ENCODE data around the gene ARHGAP18. TPM values are rescaled to one million over a fixed set of nuclear protein-coding genes. Genes with fewer than 3 reads are reported as not detected.

Gene ARHGAP18
- total and polyA plus RNA-seq, 2 of the 13 experiments (the other 11 are each of a cell fraction or from before 2014, with no cell fraction given): 58.2 to 115 TPM

GRCh38 chr6:129707882-129708495, 2.0 kb downstream of the ARHGAP18 start (continued):
- TF ChIP-seq HNF1A (IDR thresholded peaks at IDR 0.05; ENCODE audit: low read depth) (no peak), HNF1A (CRISPR knock-in tag; IDR thresholded peaks at IDR 0.05; ENCODE audit: borderline replicate concordance) (no peak), RARA (CRISPR knock-in tag; IDR thresholded peaks at IDR 0.05) (no peak), ZBTB7B (CRISPR knock-in tag; IDR thresholded peaks at IDR 0.05) (peak; percentile 92), ZNF431 (CRISPR knock-in tag; IDR thresholded peaks at IDR 0.05; ENCODE audit: borderline replicate concordance, low read depth) (no peak), TBP (CRISPR knock-in tag; IDR thresholded peaks at IDR 0.05) (no peak), ZNF510 (CRISPR knock-in tag; IDR thresholded peaks at IDR 0.05; ENCODE audit: low read depth) (0 out of 2 replicates have a peak, but pooled peaks have one; percentile 33), KDM4B (CRISPR knock-in tag; IDR thresholded peaks at IDR 0.05) (0 out of 2 replicates have a peak, but pooled peaks have one; percentile 10), ZNF430 (CRISPR knock-in tag; IDR thresholded peaks at IDR 0.05) (peak; percentile 56; the same call in 1 of the 2 replicates), SIN3B (IDR thresholded peaks at IDR 0.05; ENCODE audit: low read length) (no peak), SIX1 (CRISPR knock-in tag; IDR thresholded peaks at IDR 0.05; ENCODE audit: borderline replicate concordance) (no peak), UBTF (CRISPR knock-in tag; IDR thresholded peaks at IDR 0.05) (peak; percentile 30; the same call in 1 of the 2 replicates), NAIF1 (CRISPR knock-in tag; IDR thresholded peaks at IDR 0.05; ENCODE audit: borderline replicate concordance) (no peak), SPEN (CRISPR knock-in tag; IDR thresholded peaks at IDR 0.05; ENCODE audit: low read depth) (0 out of 2 replicates have a peak, but pooled peaks have one; percentile 38), HMG20A (CRISPR knock-in tag; IDR thresholded peaks at IDR 0.05; ENCODE audit: borderline replicate concordance) (no peak), ZNF354B (CRISPR knock-in tag; IDR thresholded peaks at IDR 0.05) (0 out of 2 replicates have a peak, but pooled peaks have one; percentile 60), PAXIP1 (CRISPR knock-in tag; conservative IDR thresholded peaks at IDR 0.05) (peak; percentile 42), HNRNPL (IDR thresholded peaks at IDR 0.05; ENCODE audit: low read depth, low read length) (0 out of 2 replicates have a peak, but pooled peaks have one; percentile 62), TFAP4 (IDR thresholded peaks at IDR 0.05; ENCODE audit: borderline replicate concordance, low read depth) (0 out of 2 replicates have a peak, but pooled peaks have one; percentile 17), GATAD1 (CRISPR knock-in tag; IDR thresholded peaks at IDR 0.05) (no peak)
